Left colon (tissue), 2 donors: ENCODE data around the gene NDUFS2. TPM values are rescaled to one million over a fixed set of nuclear protein-coding genes. Genes with fewer than 3 reads are reported as not detected.

Experiments used
- ATAC-seq: fragments of 200-7000 bp; cut with Tn5 transposase; one replicate; pipeline ENCODE4 v1.9.1; 2020; ENCODE audit warnings: mild to moderate bottlenecking, moderate library complexity
- DNase-seq, 2 donors: peaks; one replicate each; pipeline ENCODE4 v3.0.0-alpha.2; 2020
- intact Hi-C, 2 donors: fragments of 100-400 bp; cut with DNase I in 1 of 2; cut with micrococcal nuclease in 1 of 2; formaldehyde crosslinking; loops; one replicate each; pipeline versions ENCODE4 v1.11.2 to v1.14.0; 2022; cut with DNase I, micrococcal nuclease
- microRNA-seq, 2 donors: library from miRNA; unstranded; fragments of <30 nt; microRNA quantifications; one replicate each; pipeline versions ENCODE4 v1.1.0 to v1.2.0, GENCODE V29; 2020
- total RNA-seq, 2 donors: library from RNA; stranded (reverse); fragmentation: NEBNext Ultra II Directional; extraction: Animal tissue kit (Norgen Biotek cat#: 25700); gene quantifications; one replicate each; pipeline ENCODE4 v1.2.1, GENCODE V29; 2021
- donor health status: DM: no; HTN: no; CAD: no.
- donor health status: DM: yes; HTN: yes; CAD: no.

Gene NDUFS2
- total RNA-seq, 2 donors from 2014 or later = 154 to 188 TPM

- no peak for DNase-seq
- intact Hi-C loops = no loop called here
- ATAC-seq = no peak
Measured at GRCh38 chr1:161259765-161260164, 57.6 kb downstream of the NDUFS2 start.

GRCh38 chr1:161260376-161261260, 58.5 kb downstream of the NDUFS2 start:
- ATAC-seq (peak; percentile 57), DNase-seq (no peak)
- intact Hi-C loops = no loop called here

GRCh38 chr1:161261261-161262235, 59.4 kb downstream of the NDUFS2 start:
- DNase-seq (no peak), ATAC-seq (peak; percentile 38)
- intact Hi-C loops = no loop called here

Small RNA genes within 50 kb of the gene (microRNA-seq; reads per million reads assigned to microRNA genes)
- 0.53 to 4.1 reads per million in 2 donors for gene MIR5187

Other genes starting within 250 kb of the NDUFS2 start
- gene ITLN2, start 247.6 kb upstream of the NDUFS2 start, total RNA-seq = not detected
- 100 to 1,000 TPM; 145 to 202 TPM for gene F11R, start 181.2 kb upstream of the NDUFS2 start, total RNA-seq
- gene TSTD1, start 163.4 kb upstream of the NDUFS2 start, total RNA-seq = 100 to 1,000 TPM in 1 of 2 donors, 10 to 100 TPM in 1; 92.1 to 120 TPM
- 10 to 100 TPM; 67.4 to 72.4 TPM for gene USF1, start 156.4 kb upstream of the NDUFS2 start, total RNA-seq
- gene ARHGAP30, start 132.5 kb upstream of the NDUFS2 start, total RNA-seq = 1 to 10 TPM; 2.7 to 8.7 TPM
- 1 to 10 TPM; 3.0 to 6.1 TPM for gene NECTIN4, start 112.8 kb upstream of the NDUFS2 start, total RNA-seq
- 10 to 100 TPM; 10.1 to 11.1 TPM for gene KLHDC9, start 104.0 kb upstream of the NDUFS2 start, total RNA-seq
- gene PFDN2, start 84.3 kb upstream of the NDUFS2 start, total RNA-seq = 10 to 100 TPM; 30.3 to 38.2 TPM
- 10 to 100 TPM; 74.4 to 76.6 TPM for gene NIT1, start 84.3 kb upstream of the NDUFS2 start, total RNA-seq
- gene DEDD, start 69.7 kb upstream of the NDUFS2 start, total RNA-seq = 10 to 100 TPM; 34.2 to 41.5 TPM
- 100 to 1,000 TPM; 106 to 107 TPM for gene UFC1, start 48.4 kb upstream of the NDUFS2 start, total RNA-seq
- 10 to 100 TPM; 19.7 to 24.0 TPM for gene USP21, start 42.9 kb upstream of the NDUFS2 start, total RNA-seq
- gene PPOX, start 35.9 kb upstream of the NDUFS2 start, total RNA-seq = 10 to 100 TPM; 11.7 to 12.4 TPM
- 10 to 100 TPM; 29.7 TPM for gene B4GALT3, start 24.9 kb upstream of the NDUFS2 start, total RNA-seq
- gene ADAMTS4, start 3.3 kb upstream of the NDUFS2 start, total RNA-seq = 1 to 10 TPM; 1.0 to 3.3 TPM
- gene FCER1G, start 12.9 kb downstream of the NDUFS2 start, total RNA-seq = 10 to 100 TPM in 1 of 2 donors, 1 to 10 TPM in 1; 5.6 to 23.3 TPM
- gene APOA2, start 21.3 kb downstream of the NDUFS2 start, total RNA-seq = not detected
- gene TOMM40L, start 23.7 kb downstream of the NDUFS2 start, total RNA-seq = 10 to 100 TPM; 19.6 to 24.6 TPM
- gene NR1I3, start 35.8 kb downstream of the NDUFS2 start, total RNA-seq = under 1 TPM in 1 of 2 donors, not detected in 1; 0.53 TPM
- gene PCP4L1, start 56.4 kb downstream of the NDUFS2 start, total RNA-seq = 1 to 10 TPM in 1 of 2 donors, not detected in 1; 2.6 TPM
- gene MPZ, start 107.6 kb downstream of the NDUFS2 start, total RNA-seq = 1 to 10 TPM; 1.3 to 5.0 TPM
- 100 to 1,000 TPM; 264 to 266 TPM for gene SDHC, start 112.0 kb downstream of the NDUFS2 start, total RNA-seq
- not detected for gene CFAP126, start 165.5 kb downstream of the NDUFS2 start, total RNA-seq